Measurements from ENCODE around the gene ACTL10. TPM values are rescaled to one million over a fixed set of nuclear protein-coding genes. Genes with fewer than 3 reads are reported as not detected.

The ACTL10 gene
- total RNA-seq, 4 donors from 2014 or later: 2.1 to 10.2 (median 3.7) TPM

DNA sequence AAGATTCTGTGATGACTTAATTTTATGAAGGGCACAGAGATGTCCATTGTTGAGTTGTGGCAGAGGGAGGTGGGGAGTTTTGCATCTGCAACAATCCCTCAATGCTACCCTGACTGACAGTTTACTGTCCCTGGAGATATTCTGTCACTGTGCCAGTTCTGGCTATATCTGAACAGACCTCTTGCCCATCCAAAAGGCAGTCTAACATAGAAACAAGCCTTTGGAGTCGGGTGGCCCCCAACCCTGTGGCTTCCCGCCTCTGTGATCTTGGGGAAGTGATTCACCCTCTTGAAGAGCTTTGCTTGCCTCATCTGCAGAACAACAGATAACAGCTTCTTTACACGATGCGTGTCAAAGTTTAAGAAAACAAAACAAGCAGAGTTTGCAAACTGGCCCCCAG is 23.2 kb downstream of the ACTL10 start:
- intact Hi-C loops (cut with DNase I; ENCODE audit: low total_unique reads): no loop called here
- TF ChIP-seq POLR2A (IDR thresholded peaks at IDR 0.05): no peak
- TF ChIP-seq, protein P1, sequence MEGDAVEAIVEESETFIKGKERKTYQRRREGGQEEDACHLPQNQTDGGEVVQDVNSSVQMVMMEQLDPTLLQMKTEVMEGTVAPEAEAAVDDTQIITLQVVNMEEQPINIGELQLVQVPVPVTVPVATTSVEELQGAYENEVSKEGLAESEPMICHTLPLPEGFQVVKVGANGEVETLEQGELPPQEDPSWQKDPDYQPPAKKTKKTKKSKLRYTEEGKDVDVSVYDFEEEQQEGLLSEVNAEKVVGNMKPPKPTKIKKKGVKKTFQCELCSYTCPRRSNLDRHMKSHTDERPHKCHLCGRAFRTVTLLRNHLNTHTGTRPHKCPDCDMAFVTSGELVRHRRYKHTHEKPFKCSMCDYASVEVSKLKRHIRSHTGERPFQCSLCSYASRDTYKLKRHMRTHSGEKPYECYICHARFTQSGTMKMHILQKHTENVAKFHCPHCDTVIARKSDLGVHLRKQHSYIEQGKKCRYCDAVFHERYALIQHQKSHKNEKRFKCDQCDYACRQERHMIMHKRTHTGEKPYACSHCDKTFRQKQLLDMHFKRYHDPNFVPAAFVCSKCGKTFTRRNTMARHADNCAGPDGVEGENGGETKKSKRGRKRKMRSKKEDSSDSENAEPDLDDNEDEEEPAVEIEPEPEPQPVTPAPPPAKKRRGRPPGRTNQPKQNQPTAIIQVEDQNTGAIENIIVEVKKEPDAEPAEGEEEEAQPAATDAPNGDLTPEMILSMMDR (IDR thresholded peaks at IDR 0.05): no peak
- DNase-seq (ENCODE audit: low spot score in 2 of 2): no peak
- H3K4me3 ChIP-seq (ENCODE audit: low read depth, poor library complexity, severe bottlenecking): no peak overlapping the region
- 47 to 55% methylated on average over 4 of the region's 4 CpGs for WGBS, 2 donors

DNA sequence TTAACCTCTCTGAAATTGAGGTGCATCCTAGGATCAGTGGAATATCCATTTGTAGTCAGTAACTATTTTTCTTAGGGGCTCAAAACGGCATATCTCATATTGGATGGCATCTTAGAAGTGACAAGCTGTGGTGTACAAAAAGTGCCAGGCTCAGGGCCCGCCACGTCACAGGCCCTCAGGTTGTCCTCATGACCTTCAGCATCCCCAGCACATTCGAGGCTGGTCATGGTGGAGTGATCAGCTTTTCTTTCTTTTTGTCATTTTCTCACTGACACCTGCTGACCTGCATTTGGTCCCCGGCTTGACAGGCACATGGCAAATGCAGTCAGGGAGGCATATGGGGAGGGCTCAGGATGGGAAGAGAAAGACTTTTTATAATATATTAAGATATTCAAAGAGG is 26.5 kb downstream of the ACTL10 start:
- 74 to 84% methylated on average over 5 of the region's 5 CpGs for WGBS, 2 donors
- intact Hi-C loops (cut with DNase I; ENCODE audit: low total_unique reads): no loop called here
- no peak for DNase-seq (ENCODE audit: low spot score in 2 of 2)
- TF ChIP-seq, protein P1 (IDR thresholded peaks at IDR 0.05): no peak
- no peak for TF ChIP-seq POLR2A (IDR thresholded peaks at IDR 0.05)
- no peak overlapping the region for H3K4me3 ChIP-seq (ENCODE audit: low read depth, poor library complexity, severe bottlenecking)

DNA sequence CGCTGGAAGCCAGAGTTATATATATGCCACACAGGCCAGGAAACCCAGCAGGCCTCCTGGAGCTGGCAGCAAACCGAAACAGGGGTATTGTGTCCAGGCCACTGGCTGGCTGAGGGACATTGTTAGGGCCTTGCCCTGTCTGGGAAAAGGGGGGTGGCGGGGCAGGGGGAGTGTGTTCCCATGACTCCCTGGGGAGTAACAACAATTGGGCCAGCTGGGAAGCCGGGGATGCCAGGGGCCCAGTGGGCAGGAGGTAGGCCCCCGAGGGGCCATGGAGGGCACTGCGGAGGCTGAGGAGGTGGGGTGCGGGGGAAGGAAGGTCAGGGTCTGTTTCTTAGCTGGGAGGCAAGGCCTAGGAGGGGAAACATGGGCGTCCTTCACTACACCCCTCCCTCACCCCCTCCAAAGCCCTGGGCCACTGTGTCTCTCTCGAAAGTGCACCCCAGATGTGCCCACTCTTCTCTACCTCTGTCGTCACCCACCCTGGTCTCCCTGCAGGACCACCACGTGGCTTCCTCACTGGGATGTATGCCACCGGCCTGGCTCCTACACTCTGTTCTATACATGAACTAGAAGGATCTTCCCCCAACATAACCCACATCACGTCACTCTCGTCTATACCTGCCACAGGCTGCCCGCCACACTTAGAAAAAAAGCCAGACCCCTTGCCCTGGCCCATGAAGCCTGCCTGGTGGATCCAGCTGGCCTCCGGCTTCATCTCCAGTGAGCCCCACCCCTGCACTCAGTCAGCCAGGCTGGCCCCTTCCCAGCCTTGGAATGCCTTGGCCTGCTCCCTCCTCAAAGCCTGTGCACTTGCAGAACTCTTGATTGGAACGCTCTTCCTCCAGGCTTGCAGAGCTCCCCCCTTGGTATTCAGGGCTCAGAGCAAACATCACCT is 27.2 kb downstream of the ACTL10 start:
- DNase-seq (ENCODE audit: low spot score in 2 of 2): peak in 1 of 2 donors; percentile 94
- no peak overlapping the region for H3K4me3 ChIP-seq (ENCODE audit: low read depth, poor library complexity, severe bottlenecking)
- intact Hi-C loops (cut with DNase I; ENCODE audit: low total_unique reads): no loop called here
- TF ChIP-seq POLR2A (IDR thresholded peaks at IDR 0.05): no peak
- TF ChIP-seq, protein P1 (IDR thresholded peaks at IDR 0.05): no peak
- 46 to 60% methylated on average over 16 to 17 of the region's 17 CpGs for WGBS, 2 donors

DNA sequence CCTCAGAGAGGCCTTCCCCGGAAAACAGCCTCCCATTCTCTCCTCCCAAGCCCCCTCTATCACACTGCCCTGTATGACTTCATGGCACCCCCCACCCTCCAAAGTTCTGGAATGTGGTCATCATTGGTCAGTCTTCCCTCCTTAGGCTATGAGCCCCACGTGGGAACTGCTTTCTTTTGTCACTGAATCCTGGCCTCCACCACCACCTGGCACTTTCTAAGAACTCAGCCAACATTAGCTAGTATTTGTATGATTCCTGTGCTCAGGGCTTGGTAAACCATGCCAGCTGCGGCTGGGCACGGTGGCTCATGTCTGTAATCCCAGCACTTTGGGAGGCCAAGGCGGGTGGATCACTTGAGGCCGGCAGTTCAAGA is 27.9 kb downstream of the ACTL10 start:
- no peak overlapping the region for H3K4me3 ChIP-seq (ENCODE audit: low read depth, poor library complexity, severe bottlenecking)
- 31 to 63% methylated on average over 6 of the region's 6 CpGs for WGBS, 2 donors
- intact Hi-C loops (cut with DNase I; ENCODE audit: low total_unique reads): no loop called here
- TF ChIP-seq, protein P1 (IDR thresholded peaks at IDR 0.05): no peak
- no peak for TF ChIP-seq POLR2A (IDR thresholded peaks at IDR 0.05)
- no peak for DNase-seq (ENCODE audit: low spot score in 2 of 2)

DNA sequence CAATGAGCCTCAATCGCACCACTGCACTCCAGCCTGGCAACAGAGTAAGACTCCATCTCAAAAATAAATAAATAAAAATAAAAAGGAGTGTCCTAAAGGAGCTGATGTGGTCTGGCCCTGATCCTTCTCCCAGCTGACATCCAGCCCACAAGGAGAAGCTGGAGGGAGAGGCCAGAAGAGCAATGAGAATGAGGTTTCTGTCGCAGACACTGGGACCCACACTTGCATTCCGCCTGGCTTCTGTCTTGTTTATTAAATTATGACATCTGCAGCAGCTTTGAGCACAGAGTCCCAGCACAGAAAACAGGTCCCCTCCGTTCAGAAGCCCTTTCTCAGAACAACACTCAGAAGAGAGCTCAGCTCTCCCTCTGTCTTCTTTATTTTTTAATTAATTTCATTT is 29.7 kb downstream of the ACTL10 start:
- intact Hi-C loops (cut with DNase I; ENCODE audit: low total_unique reads): no loop called here
- no peak for DNase-seq (ENCODE audit: low spot score in 2 of 2)
- no peak for TF ChIP-seq POLR2A (IDR thresholded peaks at IDR 0.05)
- TF ChIP-seq, protein P1 (IDR thresholded peaks at IDR 0.05): no peak
- no peak overlapping the region for H3K4me3 ChIP-seq (ENCODE audit: low read depth, poor library complexity, severe bottlenecking)
- WGBS, 2 donors: 60 to 62% methylated on average over 4 of the region's 4 CpGs
